Gastroesophageal sphincter (tissue), 4 donors: Measurements from ENCODE around the gene TMEM171. TPM values are rescaled to one million over a fixed set of nuclear protein-coding genes. Genes with fewer than 3 reads are reported as not detected.

Experiments used
- ATAC-seq: fragments of 150-250 bp; one replicate; pipeline ENCODE4 v1.9.1; 2016; ENCODE audit warnings: mild to moderate bottlenecking, moderate library complexity
- H3K27ac ChIP-seq, 4 donors: fragments of 200-600 bp; sonication (generic) in 3 of 4; 1 replicate in 3 of 4; 2 replicates in 1 of 4; pipeline ENCODE4 v1.5.1; 2016 to 2019
- H3K27me3 ChIP-seq: fragments of 200-600 bp; sonication (generic); one replicate; pipeline ENCODE4 v1.5.1; 2019
- H3K36me3 ChIP-seq, 2 donors: fragments of 200-600 bp; sonication (generic); one replicate each; pipeline ENCODE4 v1.5.1; 2019; ENCODE audit warnings: control low read depth in 1 of 2
- H3K4me1 ChIP-seq, 3 donors: fragments of 200-600 bp; sonication (generic); 1 replicate in 2 of 3; 2 replicates in 1 of 3; pipeline ENCODE4 v1.5.1; 2016 to 2019; ENCODE audit warnings: control low read depth in 2 of 3
- H3K4me3 ChIP-seq, 2 donors: fragments of 200-600 bp; sonication (generic); one replicate each; pipeline ENCODE4 v1.5.1; 2019; ENCODE audit warnings: mild to moderate bottlenecking in 1 of 2, moderate library complexity in 1 of 2
- H3K9me3 ChIP-seq, 3 donors: fragments of 200-600 bp; sonication (generic); one replicate each; pipeline ENCODE4 v1.5.1; 2017 to 2019; ENCODE audit warnings: control low read depth in 2 of 3
- CTCF ChIP-seq, 4 experiments: fragments of 200-600 bp in 2 of 4; fragments of 450-650 bp in 2 of 4; sonication (generic) in 1 of 4; IDR thresholded peaks; one replicate each; pipeline ENCODE4 v1.5.1; 2017 to 2019; ENCODE audit warnings: antibody characterized with exemption in 4 of 4, mild to moderate bottlenecking in 2 of 4, moderate library complexity in 2 of 4
- EP300 ChIP-seq: sonication (generic); formaldehyde crosslinking; IDR thresholded peaks from one replicate; pipeline ENCODE4 v1.6.1; 2017; ENCODE audit warnings: antibody characterized with exemption, mild to moderate bottlenecking
- POLR2A ChIP-seq, 2 donors: fragments of 450-650 bp; IDR thresholded peaks; one replicate each; pipeline ENCODE4 v1.6.1; 2017; ENCODE audit warnings: antibody characterized with exemption in 2 of 2, mild to moderate bottlenecking in 2 of 2, moderate library complexity in 1 of 2
- POLR2AphosphoS5 ChIP-seq: sonication (generic); formaldehyde crosslinking; IDR thresholded peaks from one replicate; pipeline ENCODE4 v1.6.1; 2017; ENCODE audit warnings: antibody characterized with exemption
- WGBS, 2 donors: methylation state at CpG; one replicate each; pipeline ENCODE4 v1.1.5; 2018; ENCODE audit warnings: low coverage in 1 of 2; 5-methylcytosine and 5-hydroxymethylcytosine counted together
- total RNA-seq, 4 donors: library from RNA; depleted of rRNA; stranded (reverse); fragments of >200 nt; gene quantifications; one replicate each; pipeline ENCODE4 v1.1.0, GENCODE V29; 2016

The TMEM171 gene
- total RNA-seq, 4 donors from 2014 or later = 0.84 TPM; not detected in 3

DNA sequence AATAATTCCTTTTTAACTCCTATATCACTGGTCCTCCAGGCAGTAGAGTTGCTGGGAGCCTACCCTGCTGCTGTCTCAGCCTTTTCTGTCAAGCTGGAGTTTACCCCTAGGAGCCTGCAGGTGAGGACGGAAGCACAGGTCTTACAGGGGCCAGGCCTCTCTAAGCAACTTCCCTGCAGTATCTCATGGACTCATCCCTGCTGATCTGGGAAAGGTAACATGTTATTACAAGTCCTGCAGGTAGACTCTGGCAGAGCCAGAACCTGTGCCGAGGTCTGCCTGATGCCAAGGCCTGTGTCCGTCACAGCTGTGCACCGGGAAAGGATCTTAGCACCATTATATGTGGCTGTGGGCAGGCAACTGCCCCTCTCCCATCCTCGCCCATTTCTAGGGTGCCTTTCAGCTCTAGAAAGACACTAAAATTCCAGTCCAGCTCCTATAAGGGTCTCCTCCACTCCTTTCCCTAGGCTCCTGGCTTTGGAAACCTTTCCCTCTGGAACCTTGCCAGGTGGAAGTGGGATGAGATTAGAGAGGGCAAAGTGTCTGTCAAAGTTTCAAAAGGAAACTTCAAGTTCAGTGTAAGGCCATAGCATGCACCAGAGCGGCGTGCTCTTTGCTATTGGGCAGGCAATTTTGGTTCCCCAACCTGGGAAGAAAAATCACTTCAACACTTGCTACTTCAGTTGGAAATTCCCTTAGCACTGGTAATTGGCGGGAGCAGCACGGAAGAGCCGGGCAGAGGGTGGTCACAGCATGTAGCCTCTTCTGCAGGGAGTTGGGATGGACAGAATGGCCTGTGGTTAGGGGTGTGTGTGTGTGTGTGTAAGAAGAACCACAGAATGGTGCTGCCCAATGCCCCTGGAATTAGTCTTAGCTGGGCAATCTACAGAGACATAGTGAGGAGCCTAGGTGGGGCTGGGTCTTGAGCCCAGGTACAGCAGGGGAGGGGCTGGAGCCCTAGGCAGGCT, 17.5 kb downstream of the TMEM171 start:
- H3K9me3 ChIP-seq = no peaks in the 10 kb centered on the region
- WGBS, 2 donors = 60% methylated on average over 2 of the region's 10 CpGs; no CpG with 5 or more reads in 1 of the 2 donors
- no peak for TF ChIP-seq POLR2A (IDR thresholded peaks at IDR 0.05)
- no peaks in the 10 kb centered on the region for H3K36me3 ChIP-seq
- H3K27me3 ChIP-seq = peaks cover 27% of the 10 kb centered on the region
- H3K4me1 ChIP-seq = no peaks in the 10 kb centered on the region
- no peak for ATAC-seq
- H3K4me3 ChIP-seq = no peak overlapping the region
- no peak overlapping the region for H3K27ac ChIP-seq

- no peak for TF ChIP-seq POLR2A (IDR thresholded peaks at IDR 0.05)
- TF ChIP-seq EP300 = no peak
- TF ChIP-seq CTCF (IDR thresholded peaks at IDR 0.05) = no peak
- no peak for TF ChIP-seq POLR2AphosphoS5
- Histone ChIP-seq H3K36me3 (no peaks in the 10 kb centered on the region), H3K4me1 (no peaks in the 10 kb centered on the region), H3K27ac (no peak overlapping the region), H3K4me3 (no peak overlapping the region), H3K27me3 (peaks cover 27% of the 10 kb centered on the region), H3K9me3 (no peaks in the 10 kb centered on the region)
- WGBS, 2 donors = 56 to 100% methylated on average over 1 to 3 of the region's 3 CpGs
- no peak for ATAC-seq
Measured at GRCh38 chr5:73139485-73139884, 19.1 kb downstream of the TMEM171 start.

DNA sequence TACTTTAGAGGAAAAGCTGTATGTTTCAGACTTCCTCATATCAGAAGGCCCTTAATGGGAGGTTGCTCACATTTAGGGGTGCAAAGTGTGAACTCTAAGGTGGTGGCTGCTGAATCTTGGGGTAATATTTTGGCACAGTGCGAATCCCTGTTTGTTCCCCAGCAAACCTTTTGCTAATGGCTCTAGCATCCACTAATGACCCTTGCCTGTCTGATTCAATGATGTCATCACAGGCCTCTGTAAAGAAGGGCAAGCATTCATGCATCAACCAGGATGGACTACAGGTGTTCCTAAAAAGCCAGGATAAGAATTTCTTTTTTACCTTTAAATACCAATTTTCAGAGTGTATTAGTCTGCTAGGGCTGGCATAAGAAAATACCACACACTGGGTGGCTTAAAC, 20.4 kb downstream of the TMEM171 start:
- peaks cover 25% of the 10 kb centered on the region for H3K27me3 ChIP-seq
- TF ChIP-seq POLR2A (IDR thresholded peaks at IDR 0.05) (no peak), CTCF (IDR thresholded peaks at IDR 0.05) (no peak), EP300 (no peak), POLR2AphosphoS5 (no peak)

GRCh38 chr5:73142035-73142434, 21.7 kb downstream of the TMEM171 start:
- TF ChIP-seq CTCF (IDR thresholded peaks at IDR 0.05) = no peak
- no peak for TF ChIP-seq POLR2A (IDR thresholded peaks at IDR 0.05)
- TF ChIP-seq POLR2AphosphoS5 = no peak
- TF ChIP-seq EP300 = no peak
- no peak for ATAC-seq
- Histone ChIP-seq H3K4me3 (no peak overlapping the region), H3K27me3 (peaks cover 13% of the 10 kb centered on the region), H3K4me1 (no peaks in the 10 kb centered on the region), H3K27ac (no peak overlapping the region), H3K36me3 (no peaks in the 10 kb centered on the region), H3K9me3 (no peaks in the 10 kb centered on the region)
- 74 to 82% methylated on average over 5 to 6 of the region's 8 CpGs for WGBS, 2 donors

More for the DNA sequence above, 20.4 kb downstream of the TMEM171 start:
- H3K9me3 ChIP-seq = no peaks in the 10 kb centered on the region
- no peaks in the 10 kb centered on the region for H3K36me3 ChIP-seq
- H3K4me1 ChIP-seq = no peaks in the 10 kb centered on the region
- 80 to 100% methylated on average over 1 of the region's 1 CpG for WGBS, 2 donors
- H3K4me3 ChIP-seq = no peak overlapping the region
- no peak overlapping the region for H3K27ac ChIP-seq
- ATAC-seq = no peak

GRCh38 chr5:73143716-73144115, 23.3 kb downstream of the TMEM171 start:
- Histone ChIP-seq H3K27me3 (no peaks in the 10 kb centered on the region), H3K4me3 (no peak overlapping the region), H3K27ac (no peak overlapping the region), H3K9me3 (no peaks in the 10 kb centered on the region), H3K36me3 (no peaks in the 10 kb centered on the region), H3K4me1 (no peaks in the 10 kb centered on the region)
- no peak for TF ChIP-seq POLR2AphosphoS5
- TF ChIP-seq EP300 = no peak
- TF ChIP-seq POLR2A (IDR thresholded peaks at IDR 0.05) = no peak
- no peak for TF ChIP-seq CTCF (IDR thresholded peaks at IDR 0.05)
- ATAC-seq = no peak
- WGBS, 2 donors = 61 to 67% methylated on average over 4 to 5 of the region's 6 CpGs
